RWPE1 (cell line): ENCODE data around the gene CBX2.

Experiments
- CTCF ChIA-PET: fragments of 350-600 bp; sonication (Branson Sonifier 250); formaldehyde crosslinking; extraction: SDS; loops from one replicate; lab custom pipeline; 2021; lab: Yijun Ruan, JAX
- POLR2A ChIA-PET: fragments of 400-600 bp; formaldehyde crosslinking; extraction: SDS; loops from one replicate; lab custom pipeline; 2020; ENCODE audit warnings: antibody characterized with exemption; ENCODE audit not compliant: low non-redundant PET; lab: Yijun Ruan, JAX
- DNase-seq: peaks from one replicate; pipeline ENCODE4 v3.0.0; 2012; ENCODE audit warnings: low spot score
- H3K27ac ChIP-seq: fragments of 450-650 bp; 2 replicates; pipeline ENCODE4 v1.5.1; 2017
- TF ChIP-seq, protein P1 (sequence below): fragments of 450-650 bp; conservative IDR thresholded peaks from 2 replicates; pipeline ENCODE4 v1.5.1; 2017; ENCODE audit warnings: low read depth, mild to moderate bottlenecking

CBX2 gene

DNA sequence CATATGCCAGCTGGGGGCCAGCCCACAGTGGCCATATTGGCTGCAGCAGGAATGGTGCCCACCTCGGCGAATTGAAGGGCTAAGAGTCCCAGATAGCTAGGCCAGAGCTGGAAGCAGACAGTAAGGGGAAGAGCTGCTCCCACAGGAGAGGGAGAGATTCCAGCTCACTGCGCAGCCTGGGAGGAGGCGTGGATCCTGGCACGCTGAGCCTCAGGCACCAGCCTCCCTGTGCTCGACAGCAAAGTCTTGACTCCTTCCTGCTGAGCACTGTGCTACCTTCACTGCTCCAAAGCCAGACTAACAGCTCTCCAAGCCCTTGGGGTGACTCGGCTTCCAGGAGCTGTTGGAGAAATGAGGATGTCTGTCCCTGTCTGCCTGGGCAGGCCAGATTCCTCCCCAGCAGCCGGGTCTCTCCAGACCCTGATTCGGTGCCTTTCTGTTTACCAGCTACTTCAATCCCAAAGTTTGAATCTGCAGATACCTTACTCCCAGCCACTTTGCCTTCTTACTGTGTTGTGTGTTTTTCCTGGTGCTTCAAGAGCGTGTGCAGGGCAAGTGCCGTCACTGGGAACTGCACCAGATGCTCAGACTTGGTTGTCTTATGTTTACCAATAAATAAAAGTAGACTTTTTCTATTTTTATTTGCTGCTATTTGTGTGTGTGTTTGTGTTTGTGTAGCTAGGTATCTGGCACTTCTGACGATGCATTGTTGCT is 9.1 kb downstream of the CBX2 start:
- no peak overlapping the region for H3K27ac ChIP-seq
- CTCF ChIA-PET, result no interaction called here
- DNase-seq, result no peak
- TF ChIP-seq, protein P1, sequence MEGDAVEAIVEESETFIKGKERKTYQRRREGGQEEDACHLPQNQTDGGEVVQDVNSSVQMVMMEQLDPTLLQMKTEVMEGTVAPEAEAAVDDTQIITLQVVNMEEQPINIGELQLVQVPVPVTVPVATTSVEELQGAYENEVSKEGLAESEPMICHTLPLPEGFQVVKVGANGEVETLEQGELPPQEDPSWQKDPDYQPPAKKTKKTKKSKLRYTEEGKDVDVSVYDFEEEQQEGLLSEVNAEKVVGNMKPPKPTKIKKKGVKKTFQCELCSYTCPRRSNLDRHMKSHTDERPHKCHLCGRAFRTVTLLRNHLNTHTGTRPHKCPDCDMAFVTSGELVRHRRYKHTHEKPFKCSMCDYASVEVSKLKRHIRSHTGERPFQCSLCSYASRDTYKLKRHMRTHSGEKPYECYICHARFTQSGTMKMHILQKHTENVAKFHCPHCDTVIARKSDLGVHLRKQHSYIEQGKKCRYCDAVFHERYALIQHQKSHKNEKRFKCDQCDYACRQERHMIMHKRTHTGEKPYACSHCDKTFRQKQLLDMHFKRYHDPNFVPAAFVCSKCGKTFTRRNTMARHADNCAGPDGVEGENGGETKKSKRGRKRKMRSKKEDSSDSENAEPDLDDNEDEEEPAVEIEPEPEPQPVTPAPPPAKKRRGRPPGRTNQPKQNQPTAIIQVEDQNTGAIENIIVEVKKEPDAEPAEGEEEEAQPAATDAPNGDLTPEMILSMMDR, result no peak
- POLR2A ChIA-PET, result no interaction called here

DNA sequence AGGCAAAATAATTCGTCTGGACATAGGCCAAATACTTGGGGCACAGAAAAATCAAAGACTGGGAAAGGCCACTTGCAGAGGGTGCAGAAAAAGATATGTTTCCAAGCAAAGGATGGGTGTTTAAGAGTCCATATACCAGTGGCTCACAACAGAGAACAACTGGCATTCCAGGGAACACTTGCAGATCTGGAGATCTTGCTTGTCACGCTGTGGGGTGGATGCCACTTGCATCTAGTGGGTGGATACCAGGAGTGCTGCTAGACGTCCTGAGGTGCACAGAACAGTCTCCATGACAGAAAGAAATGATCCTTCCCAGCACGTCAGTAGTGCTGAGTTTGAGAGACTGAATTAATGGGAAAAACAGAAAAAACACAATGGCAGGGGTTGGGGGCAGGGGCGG is 10.5 kb downstream of the CBX2 start:
- TF ChIP-seq, protein P1, result no peak
- DNase-seq, result no peak
- POLR2A ChIA-PET, result no interaction called here
- H3K27ac ChIP-seq, result no peak overlapping the region
- CTCF ChIA-PET, result interaction anchor here (1.0 to 1.3 kb wide), 3 partner anchors 10 to 23 kb away, joined by 3 to 4 read pairs (median 3); no protein-coding TSS in a partner anchor

DNA sequence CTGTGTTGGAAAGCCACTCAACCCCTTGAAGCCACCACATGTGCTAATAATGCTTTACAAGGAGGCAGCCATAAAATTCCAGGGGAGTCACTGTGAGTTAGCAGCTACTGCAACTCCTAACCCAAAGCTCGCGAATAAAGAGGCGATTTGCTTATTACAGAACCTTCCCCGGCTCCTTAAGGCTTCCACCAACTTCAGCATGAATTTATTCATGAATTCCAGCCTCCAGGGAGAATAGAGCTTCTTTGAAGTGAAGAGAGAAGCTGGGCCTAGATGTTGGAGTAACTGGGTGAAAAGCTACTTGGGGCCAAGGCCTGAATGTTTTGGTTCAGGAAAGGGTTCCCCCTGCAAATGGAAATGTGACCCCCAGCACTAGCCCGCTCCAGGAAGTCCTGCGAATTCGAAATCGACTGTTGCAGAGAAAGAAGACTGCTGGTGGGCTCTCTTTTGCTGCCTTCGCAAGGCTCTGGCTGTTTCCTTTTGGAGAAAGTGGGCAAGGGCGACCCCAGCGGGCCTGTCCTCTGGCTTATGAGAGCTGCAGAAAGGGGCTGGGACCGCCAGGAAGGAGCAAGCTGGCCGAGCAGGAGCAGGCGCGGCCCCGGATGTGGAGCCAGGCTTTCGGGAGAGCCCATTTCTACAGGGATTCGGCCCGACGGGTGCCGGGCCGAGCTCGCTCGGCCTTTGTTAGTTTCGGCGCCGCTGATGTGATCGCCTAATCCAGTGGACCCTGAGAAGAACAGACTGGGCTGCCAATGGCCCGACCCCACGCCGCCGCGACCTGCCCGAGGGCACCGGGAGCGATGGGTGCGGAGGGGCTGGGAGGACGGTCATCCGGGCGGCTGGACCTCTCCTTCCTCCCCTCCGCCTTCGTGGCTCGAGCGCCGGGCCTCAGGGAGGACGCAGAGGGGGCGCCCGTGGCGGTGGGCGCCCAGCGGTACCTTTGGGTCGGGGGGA is 11.3 kb downstream of the CBX2 start:
- ChIA-PET POLR2A (no interaction called here), CTCF (interaction anchor here (0.7 to 1.8 kb wide), 7 partner anchors 11 to 216 kb away, joined by 3 to 6 read pairs (median 4); no protein-coding TSS in a partner anchor)
- TF ChIP-seq, protein P1, result no peak
- H3K27ac ChIP-seq, result no peak overlapping the region
- DNase-seq, result no peak

DNA sequence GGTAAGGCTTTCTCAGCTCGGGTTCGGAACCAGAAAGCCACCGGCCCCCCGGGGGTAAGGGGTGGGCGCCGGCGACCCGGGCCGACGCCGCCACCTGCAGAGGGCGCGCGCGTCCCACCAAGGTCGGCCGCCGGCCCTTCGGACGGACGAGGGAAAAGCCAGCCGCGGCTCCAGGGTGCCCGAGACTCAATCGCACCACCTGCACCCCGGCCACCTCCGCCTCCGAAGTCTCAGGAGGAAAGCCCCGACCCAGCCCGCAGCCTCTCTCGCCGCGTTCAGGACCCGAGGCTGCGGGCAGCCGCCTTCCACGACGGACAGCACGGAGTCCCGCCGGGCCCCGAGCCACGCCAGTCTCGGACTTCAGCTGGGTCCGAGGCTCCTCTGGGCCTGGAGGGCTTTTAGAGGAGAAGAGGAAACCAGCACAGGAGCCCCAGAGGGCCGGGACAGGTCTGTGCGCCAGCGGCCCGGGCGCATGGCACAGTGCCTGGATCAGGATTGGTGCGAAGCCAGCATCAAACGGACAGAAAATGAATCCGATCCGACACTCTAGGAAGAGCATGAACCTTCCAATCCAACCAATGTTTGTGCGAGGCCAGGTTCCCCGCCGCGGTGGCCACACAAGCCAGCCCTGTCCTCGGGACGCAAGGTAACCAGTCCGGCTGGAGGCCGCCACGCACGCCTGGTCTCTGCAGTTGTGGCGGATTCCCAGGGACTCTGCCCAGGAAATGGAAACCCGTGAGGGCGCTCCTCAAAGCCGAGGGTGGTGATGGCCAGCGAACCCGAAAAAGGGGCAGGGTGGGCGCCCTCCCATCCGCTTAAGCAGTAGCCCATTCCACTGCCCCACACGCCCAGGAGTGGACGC is 12.2 kb downstream of the CBX2 start:
- POLR2A ChIA-PET, result no interaction called here
- CTCF ChIA-PET, result interaction anchor here (0.6 to 1.8 kb wide), 9 partner anchors 13 to 215 kb away, joined by 3 to 6 read pairs (median 4); no protein-coding TSS in a partner anchor
- TF ChIP-seq, protein P1, result peak; percentile 91
- no peak for DNase-seq
- no peak overlapping the region for H3K27ac ChIP-seq

DNA sequence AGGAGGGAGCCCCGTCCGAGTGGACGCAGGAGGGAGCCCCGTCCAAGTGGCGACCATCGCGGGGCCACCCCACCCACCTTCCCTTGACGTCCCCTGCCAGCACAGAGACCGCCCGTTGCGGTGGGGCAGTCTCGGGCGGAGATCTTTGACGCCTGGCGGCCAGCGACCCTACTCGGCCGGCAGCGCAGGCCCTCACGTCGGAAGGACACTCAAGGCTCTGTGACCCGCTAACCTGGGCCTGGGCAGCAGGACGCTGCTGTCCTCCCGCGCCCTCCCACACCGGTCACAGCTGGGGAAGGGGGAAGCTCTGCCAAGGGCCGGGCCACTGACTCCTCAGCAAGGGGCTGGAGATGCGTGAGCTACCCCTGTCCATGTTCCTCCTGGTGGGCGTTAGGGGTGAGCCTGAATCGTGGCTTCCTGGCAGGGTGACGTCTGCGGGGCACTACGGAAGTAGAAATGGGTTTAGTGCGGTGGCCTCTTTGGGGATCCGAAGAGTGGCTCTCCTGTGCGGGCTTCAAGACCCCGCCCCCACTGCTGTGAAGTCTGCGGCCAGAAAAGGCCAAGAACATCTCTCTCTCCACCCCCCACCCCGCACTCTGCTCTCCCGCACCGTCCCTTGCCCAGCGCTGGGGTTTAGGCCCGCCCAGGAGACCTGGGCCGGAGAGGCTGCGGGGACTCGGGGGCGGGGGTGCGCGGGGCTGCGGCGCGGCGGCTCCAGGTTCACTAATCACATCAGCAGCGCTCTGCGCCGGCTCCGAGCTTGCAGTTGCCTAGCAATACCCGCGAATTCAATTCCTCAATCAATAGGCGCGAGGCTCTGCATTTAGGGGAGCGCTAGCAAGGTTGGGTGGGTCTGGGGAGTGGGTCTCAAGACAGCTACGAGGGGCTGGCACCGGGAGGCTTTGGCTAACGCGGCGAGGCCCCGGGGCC is 13.1 kb downstream of the CBX2 start:
- TF ChIP-seq, protein P1, result no peak
- no peak for DNase-seq
- no peak overlapping the region for H3K27ac ChIP-seq
- CTCF ChIA-PET, result interaction anchor here (0.6 to 1.8 kb wide), 7 partner anchors 13 to 202 kb away, joined by 3 to 6 read pairs (median 4); no protein-coding TSS in a partner anchor
- POLR2A ChIA-PET, result no interaction called here
